ENCODE measurements around the gene ANXA1.
"Not testable (repeated sequence)": the region's sequence is repeated elsewhere in the genome, so short reads cannot be mapped to it uniquely, and the experiment has no call there.

The ANXA1 gene

GRCh38 chr9:73170185-73170957, 18.7 kb downstream of the ANXA1 start:
- DNase-seq = no peak

- DNase-seq = no peak
Measured at GRCh38 chr9:73172901-73173215, 21.2 kb downstream of the ANXA1 start.

DNA sequence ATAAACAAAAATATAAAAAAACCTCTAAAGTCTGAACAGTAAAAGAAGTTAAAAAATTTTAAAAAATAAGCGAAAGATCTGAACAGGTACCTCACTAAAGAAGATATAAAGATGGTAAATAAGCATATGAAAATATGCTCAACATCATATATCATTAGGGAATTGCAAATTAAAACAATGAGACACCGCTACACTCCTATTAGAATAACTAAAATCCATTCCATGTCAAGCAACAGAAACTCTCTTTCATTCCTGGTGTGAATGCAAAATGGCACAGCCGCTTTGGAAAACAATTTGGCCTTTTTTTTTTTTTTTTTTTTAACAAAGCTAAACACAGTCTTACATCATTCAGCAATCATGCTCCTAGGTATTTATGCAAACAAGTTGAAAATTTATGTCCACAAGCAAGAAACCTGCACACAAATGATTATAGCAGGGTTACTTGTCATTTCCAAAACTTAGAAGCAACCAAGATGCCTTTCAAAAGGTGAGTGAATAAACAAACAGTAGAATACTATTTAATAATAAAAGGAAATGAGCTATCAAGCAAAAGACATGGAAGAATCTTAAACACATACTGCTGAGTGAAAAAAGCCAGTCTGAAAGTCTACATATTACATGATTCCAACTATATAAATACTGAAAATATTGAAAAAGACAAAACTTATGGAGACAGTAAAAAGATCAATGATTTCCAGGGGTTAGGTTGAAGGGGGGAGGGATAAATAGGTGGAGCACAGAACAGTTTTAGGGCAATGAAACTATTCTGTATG, 22.1 kb downstream of the ANXA1 start:
- no peak for DNase-seq

DNA sequence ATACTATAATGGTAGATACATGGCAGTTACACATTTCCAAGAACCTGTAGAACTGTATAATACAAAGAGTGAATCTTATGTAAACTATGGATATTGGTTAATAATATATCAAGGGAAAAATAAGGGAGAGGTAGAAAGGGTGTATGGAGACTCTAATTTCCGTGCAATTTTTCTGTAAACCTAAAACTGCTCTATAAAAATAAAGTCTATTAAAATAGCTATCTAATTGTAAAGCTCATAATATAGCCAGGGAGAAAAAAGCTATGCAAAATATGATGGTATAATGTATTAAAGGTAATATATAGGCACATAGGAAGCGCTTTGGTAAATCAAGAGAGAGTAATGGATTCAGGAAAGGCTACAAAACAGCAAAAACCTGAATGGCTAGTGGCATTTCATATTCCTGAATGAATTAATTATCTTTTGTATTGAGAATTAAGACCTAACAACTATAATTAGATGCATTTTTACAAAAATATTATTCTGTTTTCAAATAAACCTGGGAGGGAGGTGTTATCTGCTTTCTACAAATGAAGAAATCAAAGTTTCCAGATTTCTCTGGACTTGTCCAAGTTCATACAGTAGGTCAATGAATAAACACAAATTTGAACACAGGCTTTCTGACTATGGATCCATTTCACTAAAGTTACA, 22.8 kb downstream of the ANXA1 start:
- DNase-seq = no peak

DNA sequence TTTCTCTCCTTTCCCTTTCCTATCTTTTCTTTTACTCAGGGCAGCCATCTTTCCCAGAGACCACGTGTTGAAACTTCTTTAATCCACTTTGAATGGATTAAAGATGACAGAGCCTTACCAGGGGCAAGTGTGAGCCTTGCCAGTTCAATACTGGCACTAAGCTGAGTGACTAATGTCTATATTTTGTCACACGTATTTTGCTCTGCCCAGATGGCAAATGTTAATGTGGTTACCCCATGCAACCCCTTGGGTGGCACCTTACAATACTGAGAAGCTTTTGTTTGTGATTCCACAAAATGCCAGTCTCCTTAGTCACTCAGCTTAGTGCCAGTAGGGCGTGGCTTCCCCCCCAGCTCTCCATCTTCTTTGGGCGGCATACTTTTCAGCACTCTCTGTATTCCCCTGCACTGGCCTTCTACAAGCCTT, 24.8 kb downstream of the ANXA1 start:
- no peak for DNase-seq

- DNase-seq = no peak
Measured at GRCh38 chr9:73178044-73178443, 26.4 kb downstream of the ANXA1 start.

DNA sequence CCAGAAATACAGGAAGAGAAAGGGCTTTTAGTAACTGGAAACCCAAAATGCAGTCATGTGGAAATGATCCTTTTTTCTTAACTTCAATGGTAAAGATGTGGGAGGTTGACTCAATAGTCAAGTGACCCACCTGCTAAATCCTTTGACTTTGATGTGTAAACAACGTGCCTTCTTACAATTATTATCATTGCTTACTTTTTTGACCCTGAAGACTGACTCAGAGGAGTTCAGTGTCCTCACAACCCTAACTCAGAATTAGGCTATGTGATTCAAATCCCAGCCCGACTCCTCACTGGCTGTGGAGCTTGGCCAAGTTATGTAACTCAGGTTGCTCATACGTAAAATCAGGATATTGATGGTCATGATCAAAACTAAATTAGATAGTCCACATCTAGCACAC, 27.9 kb downstream of the ANXA1 start:
- DNase-seq = no peak

GRCh38 chr9:73180403-73180802, 28.7 kb downstream of the ANXA1 start:
- no peak for DNase-seq

GRCh38 chr9:73182928-73183327, 31.3 kb downstream of the ANXA1 start:
- DNase-seq = no peak

GRCh38 chr9:73183428-73183827, 31.8 kb downstream of the ANXA1 start:
- DNase-seq = no peak

DNA sequence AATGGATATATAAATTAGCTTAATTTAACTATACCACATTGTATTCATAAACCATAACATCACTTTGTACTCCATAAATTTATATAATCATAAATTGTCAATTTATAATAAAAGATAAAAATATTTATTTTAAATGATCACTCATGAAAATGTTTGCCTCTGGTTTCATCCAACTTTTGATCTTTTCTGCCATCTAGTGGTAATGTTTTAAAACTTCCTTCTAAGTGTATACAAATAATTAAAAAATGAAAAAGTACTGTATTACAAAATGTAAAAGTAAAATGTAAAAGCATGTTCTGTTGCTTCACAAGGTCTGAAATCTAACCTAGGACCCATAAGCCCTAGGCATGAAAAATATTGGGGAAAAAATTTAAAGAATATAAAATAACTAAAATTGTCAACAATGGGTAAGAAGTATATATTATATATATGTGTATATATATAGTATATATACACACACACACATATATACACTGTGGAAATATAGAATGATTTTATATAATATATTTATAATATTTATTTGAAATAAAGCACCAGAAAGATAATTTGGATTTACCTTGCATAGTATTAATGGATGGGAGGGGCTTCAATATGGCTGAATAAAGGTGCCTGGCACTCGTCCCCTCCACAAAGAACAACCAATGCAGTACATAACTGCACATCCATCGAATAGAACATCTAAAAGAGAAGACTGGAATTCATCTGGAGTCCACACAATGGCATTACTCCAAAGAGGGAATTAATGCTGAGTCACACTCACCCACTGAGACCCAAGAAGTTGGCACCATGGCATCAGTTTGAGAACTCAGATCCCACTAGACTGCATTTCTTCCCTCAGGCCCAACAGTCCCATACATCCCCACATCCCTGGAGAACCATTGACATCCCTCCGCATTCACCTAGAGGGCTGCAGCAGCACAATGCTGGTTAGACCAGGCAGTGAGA, 32.5 kb downstream of the ANXA1 start:
- no peak for DNase-seq

DNA sequence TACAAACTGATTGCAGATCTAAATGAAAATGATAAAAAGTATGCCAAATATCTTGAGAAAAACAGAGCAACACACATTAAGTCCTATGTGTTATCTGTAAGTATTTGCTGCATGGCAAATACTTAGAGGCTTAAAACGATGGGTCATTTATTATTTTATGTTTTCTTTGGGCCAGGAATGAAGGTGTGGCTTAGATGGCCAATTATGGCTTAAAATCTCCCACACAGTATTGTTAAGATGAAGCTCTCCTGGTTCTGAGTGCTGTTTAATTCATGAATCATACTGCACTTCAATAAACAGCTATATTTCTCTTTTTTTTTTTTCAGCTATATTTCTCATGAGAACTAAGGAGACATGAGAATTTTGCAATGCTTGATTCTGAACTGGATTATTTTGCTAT, 39.4 kb downstream of the ANXA1 start:
- DNase-seq = not testable (repeated sequence)

DNA sequence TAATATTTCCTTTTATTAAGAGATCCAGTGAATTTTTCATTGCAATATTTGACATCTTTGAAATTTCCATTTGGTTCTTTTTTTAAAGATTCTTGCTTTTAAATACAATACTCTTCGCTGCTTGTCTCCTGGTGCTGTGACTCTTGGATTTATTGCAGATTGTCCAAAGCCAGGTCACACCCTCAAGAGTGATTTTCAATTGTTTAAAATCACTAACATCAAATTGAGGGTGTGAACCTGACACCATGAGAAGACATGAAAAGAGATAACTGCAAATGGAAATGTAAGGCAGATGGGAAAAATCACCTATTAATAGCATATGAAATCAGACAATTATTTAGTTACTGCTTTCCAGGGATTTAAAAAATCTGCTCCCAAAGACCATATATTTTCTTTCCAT, 42.6 kb downstream of the ANXA1 start:
- DNase-seq = no peak

GRCh38 chr9:73199448-73199847, 47.8 kb downstream of the ANXA1 start:
- DNase-seq = no peak

GRCh38 chr9:73199886-73200285, 48.2 kb downstream of the ANXA1 start:
- no peak for DNase-seq

DNA sequence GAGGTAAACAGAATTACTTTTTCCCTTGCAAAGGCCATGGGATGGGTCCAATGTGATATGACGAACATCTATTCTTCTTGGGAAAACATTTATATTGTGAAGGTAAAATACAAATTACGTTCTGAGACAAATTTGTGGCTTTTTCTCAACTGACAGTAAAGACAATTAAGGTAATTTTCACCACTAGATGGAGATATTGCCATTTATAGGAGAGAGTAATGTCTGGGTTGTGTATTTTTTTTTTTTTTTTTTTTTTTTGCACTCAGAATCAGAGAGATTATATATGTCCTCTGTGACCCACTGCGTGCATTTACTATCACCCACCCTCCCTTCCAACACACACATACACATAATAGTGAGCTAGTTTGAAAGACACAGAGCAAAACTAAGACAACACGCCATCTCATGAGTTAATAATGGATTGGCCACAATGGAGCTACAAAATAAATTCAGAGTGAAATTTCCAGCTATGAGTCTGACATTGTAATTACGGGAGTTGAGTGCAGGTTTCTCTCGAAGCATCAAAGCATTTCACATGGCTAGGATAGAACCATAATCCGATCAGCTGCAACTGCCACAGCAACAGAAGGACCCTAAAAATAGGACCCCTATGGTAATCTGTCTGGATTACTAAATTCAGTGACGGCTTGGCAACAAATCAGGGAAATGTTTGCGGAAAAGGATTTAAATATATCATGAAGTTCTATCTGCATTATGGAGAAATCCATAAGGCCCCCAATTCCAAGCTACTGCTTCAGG, 49.2 kb downstream of the ANXA1 start:
- no peak for DNase-seq

- DNase-seq = no peak
Measured at GRCh38 chr9:73202980-73203379, 51.3 kb downstream of the ANXA1 start.

GRCh38 chr9:73204936-73205335, 53.3 kb downstream of the ANXA1 start:
- no peak for DNase-seq

DNA sequence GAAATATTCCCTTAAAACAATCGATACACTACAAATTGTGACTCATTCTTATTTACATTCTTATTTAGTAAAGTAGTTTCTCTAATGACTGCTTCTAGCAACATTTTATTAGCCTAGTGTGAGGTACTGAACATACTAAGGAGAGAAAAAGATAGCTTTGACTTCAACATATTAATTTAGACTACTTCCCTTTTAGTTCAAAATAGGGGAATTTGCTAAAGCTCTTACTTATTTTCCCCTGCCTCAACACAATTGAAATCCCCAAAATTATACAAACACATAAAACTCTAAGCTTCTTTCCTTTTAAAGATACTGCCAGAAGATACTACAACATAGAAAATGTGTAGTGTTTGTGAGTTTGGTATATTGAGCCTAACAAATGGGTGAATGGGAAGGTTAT, 55.2 kb downstream of the ANXA1 start:
- no peak for DNase-seq

DNA sequence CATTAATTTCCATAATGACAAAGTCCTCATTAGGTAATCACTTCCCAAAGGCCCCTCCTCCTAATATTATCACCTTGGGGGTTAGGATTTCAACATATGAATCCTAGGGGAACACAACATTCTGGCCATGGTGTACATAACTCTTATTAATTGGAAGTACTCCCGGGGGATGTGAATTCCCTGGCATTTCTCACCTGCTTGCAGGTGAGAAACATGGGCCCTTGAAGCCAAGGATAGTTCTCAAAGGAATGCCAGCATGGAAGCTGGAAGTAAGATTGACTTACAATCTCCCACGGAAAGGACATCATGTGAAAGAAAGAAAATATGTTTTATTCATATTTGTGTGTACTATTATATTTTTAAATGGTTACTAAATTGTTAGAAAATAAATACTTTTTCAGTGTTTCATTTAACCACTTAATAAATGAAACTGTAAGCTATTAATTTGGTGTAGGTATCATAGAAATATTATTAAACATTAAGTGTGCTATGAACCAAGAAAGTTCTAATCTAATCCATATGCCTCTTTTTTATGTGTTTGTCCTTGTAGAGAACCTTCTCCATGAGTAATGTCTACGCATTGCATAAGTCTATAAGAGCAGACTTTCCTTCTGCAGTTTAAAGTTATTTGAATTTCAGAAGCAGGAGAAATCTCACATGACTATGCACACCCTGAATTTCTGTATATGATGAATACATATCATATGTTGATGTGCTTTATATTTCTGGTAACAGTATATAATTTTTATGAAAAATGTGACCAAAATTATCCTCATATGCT, 59.4 kb downstream of the ANXA1 start:
- DNase-seq = no peak

DNA sequence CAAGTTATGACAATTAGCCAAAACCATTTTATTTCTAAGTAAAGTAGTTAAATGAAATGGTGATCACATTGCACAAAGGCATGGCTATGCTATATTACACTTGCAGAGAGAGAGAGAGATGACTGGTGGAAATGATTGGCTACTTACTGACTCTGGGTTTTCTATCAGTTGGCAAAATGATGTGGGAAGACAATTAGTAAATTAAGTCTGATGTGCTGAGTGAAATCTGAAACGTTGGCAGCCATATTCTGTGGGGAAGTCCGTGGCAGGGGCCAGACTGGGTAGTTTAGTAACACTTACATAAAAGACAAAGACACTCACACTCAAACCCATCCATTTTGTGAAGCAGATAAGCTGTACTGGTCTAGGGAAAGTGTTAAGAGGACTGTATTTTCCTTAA, 61.6 kb downstream of the ANXA1 start:
- no peak for DNase-seq

Data from activated CD4-positive, alpha-beta T cell treated with anti-CD3 and anti-CD28 coated beads for 4 hours (primary cell).